ENCODE measurements around the gene MTCL3.

The MTCL3 gene

GRCh38 chr6:127497410-127497809, 21.7 kb downstream of the MTCL3 start:
- H3K27me3 Mint-ChIP-seq (ENCODE audit: low read depth, poor library complexity): no peaks in the 10 kb centered on the region
- no peak overlapping the region for H3K27ac Mint-ChIP-seq
- no peaks in the 10 kb centered on the region for H3K9me3 Mint-ChIP-seq
- no peaks in the 10 kb centered on the region for H3K36me3 Mint-ChIP-seq (ENCODE audit: low read depth)
- no peaks in the 10 kb centered on the region for H3K4me1 Mint-ChIP-seq
- no peak for DNase-seq
- no peak for TF ChIP-seq CTCF (IDR thresholded peaks at IDR 0.05)
- H3K4me3 Mint-ChIP-seq: no peak overlapping the region

- peaks cover 4% of the 10 kb centered on the region for H3K9me3 Mint-ChIP-seq
- no peak for DNase-seq
- H3K27me3 Mint-ChIP-seq (ENCODE audit: low read depth, poor library complexity): no peaks in the 10 kb centered on the region
- H3K4me3 Mint-ChIP-seq: no peak overlapping the region
- no peak for TF ChIP-seq CTCF (IDR thresholded peaks at IDR 0.05)
- no peak overlapping the region for H3K27ac Mint-ChIP-seq
- peaks cover 8% of the 10 kb centered on the region for H3K36me3 Mint-ChIP-seq (ENCODE audit: low read depth)
- H3K4me1 Mint-ChIP-seq: no peaks in the 10 kb centered on the region
Observed at GRCh38 chr6:127496471-127496870, 22.7 kb downstream of the MTCL3 start.

GRCh38 chr6:127494240-127494767, 24.8 kb downstream of the MTCL3 start:
- no peaks in the 10 kb centered on the region for H3K4me1 Mint-ChIP-seq
- H3K4me3 Mint-ChIP-seq: no peak overlapping the region
- no peaks in the 10 kb centered on the region for H3K27me3 Mint-ChIP-seq (ENCODE audit: low read depth, poor library complexity)
- H3K36me3 Mint-ChIP-seq (ENCODE audit: low read depth): peaks cover 27% of the 10 kb centered on the region
- DNase-seq: no peak
- no peak for TF ChIP-seq CTCF (IDR thresholded peaks at IDR 0.05)
- peaks cover 17% of the 10 kb centered on the region for H3K9me3 Mint-ChIP-seq
- H3K27ac Mint-ChIP-seq: no peak overlapping the region

GRCh38 chr6:127489248-127489647, 29.9 kb downstream of the MTCL3 start:
- no peaks in the 10 kb centered on the region for H3K4me1 Mint-ChIP-seq
- TF ChIP-seq CTCF (IDR thresholded peaks at IDR 0.05): no peak
- H3K4me3 Mint-ChIP-seq: no peak overlapping the region
- no peak for DNase-seq
- H3K27me3 Mint-ChIP-seq (ENCODE audit: low read depth, poor library complexity): no peaks in the 10 kb centered on the region
- peaks cover 30% of the 10 kb centered on the region for H3K36me3 Mint-ChIP-seq (ENCODE audit: low read depth)
- H3K9me3 Mint-ChIP-seq: peaks cover 17% of the 10 kb centered on the region
- no peak overlapping the region for H3K27ac Mint-ChIP-seq

GRCh38 chr6:127486934-127487333, 32.2 kb downstream of the MTCL3 start:
- no peak for TF ChIP-seq CTCF (IDR thresholded peaks at IDR 0.05)
- Mint-ChIP-seq H3K9me3 (peaks cover 16% of the 10 kb centered on the region), H3K27me3 (ENCODE audit: low read depth, poor library complexity) (peaks cover 2% of the 10 kb centered on the region), H3K4me1 (no peaks in the 10 kb centered on the region), H3K36me3 (ENCODE audit: low read depth) (peaks cover 26% of the 10 kb centered on the region), H3K4me3 (no peak overlapping the region), H3K27ac (no peak overlapping the region)
- no peak for DNase-seq

GRCh38 chr6:127484212-127484863, 34.8 kb downstream of the MTCL3 start:
- DNase-seq: no peak
- no peaks in the 10 kb centered on the region for H3K4me1 Mint-ChIP-seq
- no peak overlapping the region for H3K4me3 Mint-ChIP-seq
- no peak overlapping the region for H3K27ac Mint-ChIP-seq
- no peak for TF ChIP-seq CTCF (IDR thresholded peaks at IDR 0.05)
- H3K27me3 Mint-ChIP-seq (ENCODE audit: low read depth, poor library complexity): peaks cover 2% of the 10 kb centered on the region
- peaks cover 3% of the 10 kb centered on the region for H3K36me3 Mint-ChIP-seq (ENCODE audit: low read depth)
- no peaks in the 10 kb centered on the region for H3K9me3 Mint-ChIP-seq
